Posterior vena cava (tissue), 2 donors: ENCODE measurements around the gene MYRIP. TPM values are rescaled to one million over a fixed set of nuclear protein-coding genes. Genes with fewer than 3 reads are reported as not detected.

Source experiments
- DNase-seq: peaks from one replicate; pipeline ENCODE4 v3.0.0-alpha.2; 2020; ENCODE audit warnings: low spot score
- intact Hi-C, 2 donors: fragments of 100-400 bp; cut with DNase I; formaldehyde crosslinking; loops; one replicate each; pipeline versions ENCODE4 v1.14.1 to v1.14.2; 2022 to 2023
- total RNA-seq, 2 donors: library from RNA; stranded (reverse); fragmentation: NEBNext Ultra II Directional; extraction: Animal tissue kit (Norgen Biotek cat#: 25700); gene quantifications; one replicate each; pipeline ENCODE4 v1.2.1, GENCODE V29; 2021
- donor health status: DM: yes; HTN: yes; CAD: no.
- donor health status: DM: yes; HTN: yes; CAD: no.

MYRIP gene
- total RNA-seq, 2 donors from 2014 or later = 5.8 to 6.7 TPM

GRCh38 chr3:40191251-40191650, 381.8 kb downstream of the MYRIP start:
- intact Hi-C loops = no loop called here
- DNase-seq = no peak

- no peak for DNase-seq
Measured at GRCh38 chr3:40191850-40192448, 382.5 kb downstream of the MYRIP start.

GRCh38 chr3:40192628-40193027, 383.2 kb downstream of the MYRIP start:
- intact Hi-C loops = loop anchor here in 1 of 2 donors (2.0 kb wide), 1 partner anchor 122 kb away; no protein-coding TSS in a partner anchor
- no peak for DNase-seq

More at GRCh38 chr3:40191850-40192448, 382.5 kb downstream of the MYRIP start:
- intact Hi-C loops = loop anchor here in 1 of 2 donors (2.0 kb wide), 1 partner anchor 123 kb away; no protein-coding TSS in a partner anchor

- intact Hi-C loops = no loop called here
- DNase-seq = no peak
Measured at GRCh38 chr3:40196966-40197365, 387.6 kb downstream of the MYRIP start.

GRCh38 chr3:40200692-40201316, 391.4 kb downstream of the MYRIP start:
- no peak for DNase-seq
- intact Hi-C loops = no loop called here

- intact Hi-C loops = no loop called here
- no peak for DNase-seq
Measured at GRCh38 chr3:40201770-40202169, 392.4 kb downstream of the MYRIP start.

GRCh38 chr3:40206522-40206921, 397.1 kb downstream of the MYRIP start:
- intact Hi-C loops = no loop called here
- no peak for DNase-seq

- DNase-seq = no peak
- intact Hi-C loops = no loop called here
Measured at GRCh38 chr3:40207796-40208195, 398.4 kb downstream of the MYRIP start.

GRCh38 chr3:40208251-40208650, 398.8 kb downstream of the MYRIP start:
- DNase-seq = no peak
- intact Hi-C loops = no loop called here

- DNase-seq = no peak
- intact Hi-C loops = no loop called here
Measured at GRCh38 chr3:40211579-40211978, 402.2 kb downstream of the MYRIP start.

- intact Hi-C loops = no loop called here
- DNase-seq = no peak
Measured at GRCh38 chr3:40213556-40213955, 404.1 kb downstream of the MYRIP start.

GRCh38 chr3:40215015-40215414, 405.6 kb downstream of the MYRIP start:
- intact Hi-C loops = no loop called here
- DNase-seq = no peak

GRCh38 chr3:40216471-40216870, 407.1 kb downstream of the MYRIP start:
- DNase-seq = no peak
- intact Hi-C loops = no loop called here

- intact Hi-C loops = no loop called here
Measured at GRCh38 chr3:40223856-40224255, 414.4 kb downstream of the MYRIP start.

GRCh38 chr3:40224796-40225515, 415.5 kb downstream of the MYRIP start:
- DNase-seq = no peak
- intact Hi-C loops = no loop called here

More at GRCh38 chr3:40223856-40224255, 414.4 kb downstream of the MYRIP start:
- DNase-seq = no peak

- no peak for DNase-seq
- intact Hi-C loops = no loop called here
Measured at GRCh38 chr3:40226636-40227035, 417.2 kb downstream of the MYRIP start.

- DNase-seq = no peak
- intact Hi-C loops = no loop called here
Measured at GRCh38 chr3:40228792-40229350, 419.5 kb downstream of the MYRIP start.

- DNase-seq = no peak
- intact Hi-C loops = no loop called here
Measured at GRCh38 chr3:40229386-40229785, 420.0 kb downstream of the MYRIP start.

- no peak for DNase-seq
- intact Hi-C loops = no loop called here
Measured at GRCh38 chr3:40229963-40230362, 420.6 kb downstream of the MYRIP start.

- DNase-seq = no peak
- intact Hi-C loops = no loop called here
Measured at GRCh38 chr3:40230382-40230781, 421.0 kb downstream of the MYRIP start.
